ENCODE results near the gene STIMATE.

DNA sequence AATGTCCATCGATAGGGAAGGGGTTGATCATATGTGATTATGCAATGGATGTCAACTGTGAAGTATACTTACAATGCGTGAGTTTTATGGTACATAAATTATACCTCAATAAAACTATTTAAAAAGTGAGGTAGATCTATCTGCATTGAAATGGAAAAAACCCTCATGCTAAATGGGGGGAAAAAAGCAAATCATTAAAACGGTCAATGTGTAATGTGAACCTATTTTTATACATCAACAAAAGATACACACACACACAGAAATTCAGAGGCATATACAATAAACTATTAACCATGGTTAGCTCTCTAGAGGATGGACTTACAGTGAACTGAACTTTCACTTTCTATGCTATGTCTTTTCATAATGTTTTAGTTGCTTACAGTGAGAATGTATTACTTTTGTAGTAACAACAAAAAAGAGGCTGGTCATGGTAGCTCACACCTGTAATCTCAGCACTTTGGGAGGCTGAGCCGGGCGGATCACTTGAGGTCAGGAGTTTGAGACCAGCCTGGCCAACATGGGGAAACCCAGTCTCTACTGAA, 23.1 kb downstream of the STIMATE start:
- TF ChIP-seq, protein P1, sequence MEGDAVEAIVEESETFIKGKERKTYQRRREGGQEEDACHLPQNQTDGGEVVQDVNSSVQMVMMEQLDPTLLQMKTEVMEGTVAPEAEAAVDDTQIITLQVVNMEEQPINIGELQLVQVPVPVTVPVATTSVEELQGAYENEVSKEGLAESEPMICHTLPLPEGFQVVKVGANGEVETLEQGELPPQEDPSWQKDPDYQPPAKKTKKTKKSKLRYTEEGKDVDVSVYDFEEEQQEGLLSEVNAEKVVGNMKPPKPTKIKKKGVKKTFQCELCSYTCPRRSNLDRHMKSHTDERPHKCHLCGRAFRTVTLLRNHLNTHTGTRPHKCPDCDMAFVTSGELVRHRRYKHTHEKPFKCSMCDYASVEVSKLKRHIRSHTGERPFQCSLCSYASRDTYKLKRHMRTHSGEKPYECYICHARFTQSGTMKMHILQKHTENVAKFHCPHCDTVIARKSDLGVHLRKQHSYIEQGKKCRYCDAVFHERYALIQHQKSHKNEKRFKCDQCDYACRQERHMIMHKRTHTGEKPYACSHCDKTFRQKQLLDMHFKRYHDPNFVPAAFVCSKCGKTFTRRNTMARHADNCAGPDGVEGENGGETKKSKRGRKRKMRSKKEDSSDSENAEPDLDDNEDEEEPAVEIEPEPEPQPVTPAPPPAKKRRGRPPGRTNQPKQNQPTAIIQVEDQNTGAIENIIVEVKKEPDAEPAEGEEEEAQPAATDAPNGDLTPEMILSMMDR (conservative IDR thresholded peaks at IDR 0.05) = no peak
- TF ChIP-seq ZFX (IDR thresholded peaks at IDR 0.05) = no peak
